HepG2 (cell line): ENCODE measurements around the gene C13orf46. TPM values are rescaled to one million over a fixed set of nuclear protein-coding genes. Genes with fewer than 3 reads are reported as not detected.

Experiments
- ATAC-seq: fragments of 200-7000 bp; cut with Tn5 transposase; 3 replicates; pipeline ENCODE4 v1.9.1; 2020; ENCODE audit warnings: mild to moderate bottlenecking, moderate library complexity
- BruUV-seq: library from RNA; stranded (reverse); fragments of 400-500 nt; replicated peaks from 2 replicates; lab custom pipeline; 2021; lab: Mats Ljungman, UMichigan
- CTCF ChIA-PET: fragments of 300-600 bp; formaldehyde crosslinking; extraction: SDS; loops from one replicate; lab custom pipeline; 2021; ENCODE audit warnings: low total read pairs, inconsistent platforms, low intra/inter-chr PET ratio; lab: Yijun Ruan, JAX
- POLR2A ChIA-PET: fragments of 350-600 bp; sonication (Branson Sonifier 250); formaldehyde crosslinking; loops from one replicate; lab custom pipeline; 2020; ENCODE audit warnings: antibody characterized with exemption, inconsistent platforms; lab: Yijun Ruan, JAX
- DNase-seq: peaks from one replicate; pipeline ENCODE4 v3.0.0-alpha.2; 2015; ENCODE audit warnings: low spot score
- FAIRE-seq: peaks from 3 replicates; lab custom pipeline; 2011; peaks lifted over from hg19 to GRCh38; lab: Jason Lieb, UNC
- H2AFZ ChIP-seq: one replicate; pipeline ENCODE4 v1.6.1; 2011; ENCODE audit warnings: low read length, inconsistent platforms
- H3K27ac ChIP-seq: fragments of 300-600 bp; 3 replicates; pipeline ENCODE4 v1.8.0; 2011; ENCODE audit warnings: mixed run types, mild to moderate bottlenecking, mixed read lengths, low read length, inconsistent platforms; ENCODE audit not compliant: insufficient read depth; ENCODE audit errors: extremely low read length
- H3K27me3 ChIP-seq, 2 experiments: fragments of 200-600 bp in 1 of 2; 2 replicates in 1 of 2; 3 replicates in 1 of 2; pipeline versions ENCODE4 v1.6.0 to v1.8.0; 2011; ENCODE audit warnings: low read length in 2 of 2, mild to moderate bottlenecking in 2 of 2, moderate library complexity in 2 of 2, inconsistent platforms in 1 of 2; ENCODE audit not compliant: insufficient read depth in 2 of 2, control insufficient read depth in 1 of 2
- H3K36me3 ChIP-seq, 2 experiments: fragments of 200-600 bp in 1 of 2; replicated peaks in 1 of 2; 2 replicates in 1 of 2; 3 replicates in 1 of 2; pipeline versions ENCODE4 v1.5.1 to v1.8.0; 2011; ENCODE audit warnings: low read length in 2 of 2, inconsistent platforms in 1 of 2; ENCODE audit not compliant: insufficient read depth in 2 of 2, control insufficient read depth in 1 of 2
- H3K4me1 ChIP-seq: 2 replicates; pipeline ENCODE4 v1.5.1; 2012; ENCODE audit warnings: low read length, inconsistent platforms; ENCODE audit not compliant: insufficient read depth
- H3K4me2 ChIP-seq: 2 replicates; pipeline ENCODE4 v1.6.0; 2011; ENCODE audit warnings: low read depth, low read length, inconsistent platforms
- H3K4me3 ChIP-seq, 3 experiments: fragments of 200-600 bp in 1 of 3; sonication (generic), shearing (Covaris generic) in 1 of 3; replicated peaks in 1 of 3; 2 replicates each; pipeline ENCODE4 v1.5.1; 2011 to 2016; ENCODE audit warnings: low read length in 3 of 3, inconsistent platforms in 2 of 3, low read depth in 2 of 3, mild to moderate bottlenecking in 2 of 3, control low read depth in 1 of 3, mixed read lengths in 1 of 3; ENCODE audit not compliant: insufficient read depth in 1 of 3
- H3K79me2 ChIP-seq: one replicate; pipeline ENCODE4 v1.6.1; 2011; ENCODE audit warnings: low read length, inconsistent platforms; ENCODE audit not compliant: insufficient read depth
- H3K9ac ChIP-seq: 2 replicates; pipeline ENCODE4 v1.6.0; 2011; ENCODE audit warnings: mild to moderate bottlenecking, low read depth, low read length, inconsistent platforms; ENCODE audit not compliant: insufficient read depth
- H3K9me3 ChIP-seq: 2 replicates; pipeline ENCODE4 v1.5.1; 2012; ENCODE audit warnings: mild to moderate bottlenecking, low read length
- H4K20me1 ChIP-seq: 2 replicates; pipeline ENCODE4 v1.6.0; 2011; ENCODE audit warnings: inconsistent platforms, mild to moderate bottlenecking, low read length, moderate library complexity; ENCODE audit not compliant: insufficient read depth
- PCBP1 ChIP-seq: fragments of 200-400 bp; formaldehyde crosslinking; IDR thresholded peaks from 2 replicates; pipeline ENCODE4 v1.6.1; 2017; ENCODE audit warnings: mild to moderate bottlenecking, low read depth, low read length, borderline replicate concordance
- PRPF4 ChIP-seq: fragments of 200-400 bp; formaldehyde crosslinking; IDR thresholded peaks from 2 replicates; pipeline ENCODE4 v1.6.1; 2016; ENCODE audit warnings: low read length, low read depth; ENCODE audit not compliant: poor library complexity, severe bottlenecking
- TBL1XR1 ChIP-seq: fragments of 150-350 bp; IDR thresholded peaks from 2 replicates; pipeline ENCODE4 v1.6.1; 2014; ENCODE audit warnings: borderline replicate concordance, low read length; ENCODE audit not compliant: partially characterized antibody
- TCF7 ChIP-seq: sonication (generic); IDR thresholded peaks from 2 replicates; pipeline ENCODE4 v1.6.1; 2016; ENCODE audit warnings: antibody characterized with exemption, low read depth
- ZFP36L2 ChIP-seq: sonication (generic); formaldehyde crosslinking; IDR thresholded peaks from 2 replicates; pipeline ENCODE4 v1.4.0; 2020; ENCODE audit warnings: missing genetic modification reagents
- WGBS: methylation state at CpG from one replicate; pipeline ENCODE4 v1.1.6; 2017; ENCODE audit warnings: low lambda C conversion rate; 5-methylcytosine and 5-hydroxymethylcytosine counted together
- in situ Hi-C: cut with HindIII; loops from 2 replicates; pipeline ENCODE4 v1.10.0; 2017; ENCODE audit warnings: low pct_unique_long_range_greater_than_20kb; ENCODE audit not compliant: extremely low pct_ligation_motif_present
- intact Hi-C: fragments of 100-400 bp; cut with micrococcal nuclease; formaldehyde crosslinking; loops from one replicate; pipeline ENCODE4 v1.10.0; 2022; ENCODE audit not compliant: unreplicated experiment
- polyA plus RNA-seq, 8 experiments: library from polyadenylated mRNA; depleted of rRNA in 3 of 8; stranded (reverse) in 7 of 8; unstranded in 1 of 8; fragments of >200 nt; fragmentation: Illumina TruSeq in 4 of 8; extraction: Trizol in 4 of 8; gene quantifications; 2 replicates each; pipeline versions ENCODE4 v1.2.1 to v1.2.3, GENCODE V29; 2011 to 2016; ENCODE audit warnings: low read depth in 4 of 8, missing spikeins in 1 of 8, mixed read lengths in 1 of 8; ENCODE audit not compliant: insufficient read depth in 1 of 8
- total RNA-seq, 5 experiments: library from RNA; depleted of rRNA; stranded (reverse); fragments of >200 nt; fragmentation: Illumina TruSeq; extraction: Trizol; gene quantifications; 2 replicates each; pipeline ENCODE4 v1.2.3, GENCODE V29; 2016; ENCODE audit warnings: low read depth in 1 of 5
- TF ChIP-seq, protein P1 (sequence below): fragments of 450-650 bp; IDR thresholded peaks from 2 replicates; pipeline ENCODE4 v1.6.1; 2017
- TF ChIP-seq, protein P2 (sequence below): sonication (generic); formaldehyde crosslinking; IDR thresholded peaks from 2 replicates; pipeline ENCODE4 v1.4.0; 2020; ENCODE audit warnings: mild to moderate bottlenecking, low read depth, missing genetic modification reagents

Gene C13orf46
- total and polyA plus RNA-seq, 2 of the 13 experiments (the other 11 are each of a cell fraction or from before 2014, with no cell fraction given), result 0.01 TPM; not detected in 1

DNA sequence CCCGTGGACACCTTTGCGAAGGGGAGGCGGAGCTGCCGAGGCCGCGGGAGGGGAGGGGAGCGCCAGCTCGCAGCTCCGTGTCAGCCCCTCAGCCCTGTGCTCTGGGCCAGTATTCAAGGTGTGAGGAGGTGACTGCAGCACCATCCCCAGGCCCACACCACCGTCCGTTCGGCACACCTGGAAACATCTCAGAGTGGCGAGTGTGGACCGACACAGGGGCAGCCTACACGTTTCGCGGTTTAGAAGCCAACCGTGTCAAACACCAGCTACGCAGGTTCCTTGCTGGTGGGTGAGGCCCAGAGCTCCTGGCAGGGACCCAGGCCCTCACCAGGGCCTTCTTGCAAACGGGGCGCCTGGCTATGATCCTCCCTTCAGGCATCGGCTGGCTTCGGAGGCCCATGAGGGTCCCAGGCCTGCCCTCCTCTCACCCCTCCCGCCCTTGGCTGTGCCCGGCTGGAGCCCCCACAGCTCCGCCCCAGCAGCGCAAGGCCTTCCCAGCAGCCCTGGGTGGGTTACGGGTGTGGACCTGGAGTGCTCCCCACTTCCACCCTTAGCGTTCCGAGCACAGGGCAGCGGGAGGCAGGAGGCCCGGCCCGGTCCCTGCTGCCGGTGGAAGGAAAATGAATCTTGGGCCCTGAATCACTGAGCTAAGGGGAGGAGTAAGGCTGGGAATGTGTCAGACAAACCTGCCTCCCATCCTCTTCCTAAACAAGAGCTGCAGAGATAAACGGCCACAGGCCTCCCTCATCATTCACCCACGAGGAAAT, 1.2 kb downstream of the C13orf46 start (continued):
- TF ChIP-seq, protein P1, sequence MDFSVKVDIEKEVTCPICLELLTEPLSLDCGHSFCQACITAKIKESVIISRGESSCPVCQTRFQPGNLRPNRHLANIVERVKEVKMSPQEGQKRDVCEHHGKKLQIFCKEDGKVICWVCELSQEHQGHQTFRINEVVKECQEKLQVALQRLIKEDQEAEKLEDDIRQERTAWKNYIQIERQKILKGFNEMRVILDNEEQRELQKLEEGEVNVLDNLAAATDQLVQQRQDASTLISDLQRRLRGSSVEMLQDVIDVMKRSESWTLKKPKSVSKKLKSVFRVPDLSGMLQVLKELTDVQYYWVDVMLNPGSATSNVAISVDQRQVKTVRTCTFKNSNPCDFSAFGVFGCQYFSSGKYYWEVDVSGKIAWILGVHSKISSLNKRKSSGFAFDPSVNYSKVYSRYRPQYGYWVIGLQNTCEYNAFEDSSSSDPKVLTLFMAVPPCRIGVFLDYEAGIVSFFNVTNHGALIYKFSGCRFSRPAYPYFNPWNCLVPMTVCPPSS, result no peak
- TF ChIP-seq, protein P2, sequence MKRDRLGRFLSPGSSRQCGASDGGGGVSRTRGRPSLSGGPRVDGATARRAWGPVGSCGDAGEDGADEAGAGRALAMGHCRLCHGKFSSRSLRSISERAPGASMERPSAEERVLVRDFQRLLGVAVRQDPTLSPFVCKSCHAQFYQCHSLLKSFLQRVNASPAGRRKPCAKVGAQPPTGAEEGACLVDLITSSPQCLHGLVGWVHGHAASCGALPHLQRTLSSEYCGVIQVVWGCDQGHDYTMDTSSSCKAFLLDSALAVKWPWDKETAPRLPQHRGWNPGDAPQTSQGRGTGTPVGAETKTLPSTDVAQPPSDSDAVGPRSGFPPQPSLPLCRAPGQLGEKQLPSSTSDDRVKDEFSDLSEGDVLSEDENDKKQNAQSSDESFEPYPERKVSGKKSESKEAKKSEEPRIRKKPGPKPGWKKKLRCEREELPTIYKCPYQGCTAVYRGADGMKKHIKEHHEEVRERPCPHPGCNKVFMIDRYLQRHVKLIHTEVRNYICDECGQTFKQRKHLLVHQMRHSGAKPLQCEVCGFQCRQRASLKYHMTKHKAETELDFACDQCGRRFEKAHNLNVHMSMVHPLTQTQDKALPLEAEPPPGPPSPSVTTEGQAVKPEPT (CRISPR knock-in tag), result no peak

DNA sequence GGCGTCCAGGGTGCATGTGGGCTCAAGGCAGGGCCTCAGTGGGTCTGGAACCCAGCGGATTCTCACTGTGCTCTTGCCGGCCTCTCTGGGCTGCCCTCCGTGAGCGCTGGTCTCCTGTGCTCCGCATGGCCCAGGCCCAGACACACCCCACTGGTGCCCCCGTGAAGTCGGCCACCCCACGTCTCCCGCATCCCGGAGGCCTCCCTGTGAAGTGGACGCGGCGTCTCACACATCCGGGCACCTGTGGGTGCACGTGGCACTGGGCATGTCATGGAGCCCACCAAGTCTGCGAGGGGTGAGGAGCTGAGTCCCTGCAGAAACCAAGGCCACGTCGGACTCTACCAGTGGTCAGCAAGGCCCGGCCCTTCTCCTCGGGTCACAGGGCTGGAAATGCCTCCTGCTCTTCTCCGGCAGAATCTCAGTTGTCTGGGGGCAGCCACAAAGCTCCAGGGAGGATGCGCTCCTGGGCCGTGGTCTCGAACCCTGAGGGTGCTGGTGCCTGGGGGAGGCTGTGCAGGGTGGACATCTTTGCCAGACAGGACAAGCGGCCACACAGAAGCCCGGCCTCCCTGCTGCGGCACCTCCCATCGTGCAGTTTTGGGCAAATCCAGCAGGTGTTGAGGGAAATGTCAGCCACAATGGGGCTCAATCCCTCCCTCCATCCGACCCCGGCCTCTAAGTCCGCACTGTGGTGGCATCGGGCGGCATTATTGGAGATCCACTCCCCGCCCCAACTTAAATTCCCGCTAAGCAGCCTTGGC, 2.2 kb downstream of the C13orf46 start:
- intact Hi-C loops, result no loop called here
- TF ChIP-seq TBL1XR1 (no peak), PRPF4 (no peak), TCF7 (no peak), ZFP36L2 (CRISPR knock-in tag) (no peak), PCBP1 (no peak)
- TF ChIP-seq, all 625 proteins: peak for 0
- Histone ChIP-seq H3K9ac (no peak overlapping the region), H3K27me3 (peaks cover 11 to 47% of the 10 kb centered on the region in 2 experiments), H3K79me2 (no peaks in the 10 kb centered on the region), H3K4me1 (no peaks in the 10 kb centered on the region), H3K4me2 (no peak overlapping the region), H3K9me3 (no peaks in the 10 kb centered on the region), H3K36me3 (no peaks in the 10 kb centered on the region), H4K20me1 (no peaks in the 10 kb centered on the region), H3K27ac (no peak overlapping the region), H3K4me3 (no peak overlapping the region), H2AFZ (no peak overlapping the region)
- ChIA-PET CTCF (no interaction called here), POLR2A (no interaction called here)
- 81% methylated on average over 4 of the region's 36 CpGs for WGBS
- no peak for FAIRE-seq
- ATAC-seq, result no peak
- DNase-seq, result no peak
- BruUV-seq, result no TSS peak
- in situ Hi-C loops, result no loop called here
